ENCODE measurements around the gene CLASRP. TPM values are rescaled to one million over a fixed set of nuclear protein-coding genes. Genes with fewer than 3 reads are reported as not detected.
"Not testable (repeated sequence)": the region's sequence is repeated elsewhere in the genome, so short reads cannot be mapped to it uniquely, and the experiment has no call there.

Gene CLASRP, protein sequence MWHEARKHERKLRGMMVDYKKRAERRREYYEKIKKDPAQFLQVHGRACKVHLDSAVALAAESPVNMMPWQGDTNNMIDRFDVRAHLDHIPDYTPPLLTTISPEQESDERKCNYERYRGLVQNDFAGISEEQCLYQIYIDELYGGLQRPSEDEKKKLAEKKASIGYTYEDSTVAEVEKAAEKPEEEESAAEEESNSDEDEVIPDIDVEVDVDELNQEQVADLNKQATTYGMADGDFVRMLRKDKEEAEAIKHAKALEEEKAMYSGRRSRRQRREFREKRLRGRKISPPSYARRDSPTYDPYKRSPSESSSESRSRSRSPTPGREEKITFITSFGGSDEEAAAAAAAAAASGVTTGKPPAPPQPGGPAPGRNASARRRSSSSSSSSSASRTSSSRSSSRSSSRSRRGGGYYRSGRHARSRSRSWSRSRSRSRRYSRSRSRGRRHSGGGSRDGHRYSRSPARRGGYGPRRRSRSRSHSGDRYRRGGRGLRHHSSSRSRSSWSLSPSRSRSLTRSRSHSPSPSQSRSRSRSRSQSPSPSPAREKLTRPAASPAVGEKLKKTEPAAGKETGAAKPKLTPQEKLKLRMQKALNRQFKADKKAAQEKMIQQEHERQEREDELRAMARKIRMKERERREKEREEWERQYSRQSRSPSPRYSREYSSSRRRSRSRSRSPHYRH
- 90.9 and 94.1 TPM in 2 replicates for total RNA-seq

DNA sequence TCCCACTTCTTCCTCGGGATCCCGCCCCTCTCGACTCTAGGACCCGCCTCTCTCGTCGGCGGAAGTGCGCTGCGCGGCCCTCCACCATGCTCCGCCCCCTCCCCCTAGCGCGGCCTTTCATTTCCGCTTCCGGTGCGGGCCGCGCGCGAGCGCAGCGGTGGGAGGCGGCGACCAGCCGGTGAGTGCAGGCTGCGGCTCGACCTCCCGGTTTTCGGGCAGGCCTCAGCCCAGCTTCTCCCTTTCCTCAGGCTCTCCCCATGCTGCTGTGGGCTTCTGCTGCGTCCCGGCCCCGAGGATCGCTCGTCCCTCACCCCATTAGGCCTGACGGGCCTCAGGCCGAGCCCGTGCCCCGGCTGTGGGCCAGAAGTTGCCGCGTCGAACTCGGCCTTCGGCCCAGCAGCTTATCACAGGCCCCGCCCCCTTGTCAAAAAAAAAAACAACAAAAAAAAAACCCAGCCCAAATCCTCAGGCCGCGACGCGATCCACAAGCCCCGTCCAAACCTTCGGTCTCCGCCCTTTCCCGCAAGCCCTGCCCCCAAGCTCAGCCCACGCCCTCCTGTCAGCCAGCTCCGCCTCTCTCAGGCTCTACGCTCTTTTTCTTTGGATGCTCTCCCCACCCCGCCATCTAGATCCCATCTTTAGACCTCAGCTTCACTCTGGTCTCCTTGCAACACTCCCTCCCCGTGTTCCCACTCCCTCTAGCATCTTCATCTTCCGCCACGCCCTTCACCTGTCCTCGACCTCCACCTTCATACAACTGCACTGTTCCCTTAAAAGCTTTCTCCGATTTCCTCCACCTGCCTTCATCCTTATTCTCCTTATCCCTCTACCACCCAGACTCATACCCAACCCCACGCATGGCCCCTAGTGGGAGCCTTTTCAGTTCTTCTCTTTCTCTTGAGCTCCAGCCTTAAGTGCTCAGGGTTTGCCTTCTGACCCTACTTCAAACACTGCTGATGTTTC, at the start of gene CLASRP:
CLASRP (plus strand) TSS at position 115 of the 963 bp plus-strand sequence. CDS start 1,168 bp downstream, outside the sequence.
- intact Hi-C loops (cut with micrococcal nuclease), result loop anchor here (1.0 to 2.0 kb wide), 4 partner anchors 37 to 149 kb away; partner anchors contain the start of genes CLPTM1 and ZNF296

DNA sequence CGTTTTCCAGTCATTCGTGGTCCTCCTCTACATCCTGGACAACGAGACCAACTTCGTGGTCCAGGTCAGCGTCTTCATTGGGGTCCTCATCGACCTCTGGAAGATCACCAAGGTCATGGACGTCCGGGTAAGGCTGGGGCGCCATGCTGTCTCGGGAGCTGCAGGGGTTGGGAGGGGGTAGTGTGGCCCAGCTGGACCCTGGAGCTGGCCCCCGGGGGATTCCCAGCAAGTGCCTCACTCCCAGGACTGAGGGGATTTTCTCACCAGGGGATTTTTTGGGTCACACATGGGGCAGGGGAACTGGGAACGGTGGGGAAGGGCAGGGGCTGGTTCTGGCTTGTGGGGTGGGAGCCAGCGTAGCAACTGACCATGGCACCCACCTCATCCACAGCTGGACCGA, 48.4 kb upstream of the CLASRP start:
- intact Hi-C loops (cut with micrococcal nuclease), result loop anchor here (1.0 kb wide), 1 partner anchor 11 kb away; the partner anchor contains the start of gene RELB

DNA sequence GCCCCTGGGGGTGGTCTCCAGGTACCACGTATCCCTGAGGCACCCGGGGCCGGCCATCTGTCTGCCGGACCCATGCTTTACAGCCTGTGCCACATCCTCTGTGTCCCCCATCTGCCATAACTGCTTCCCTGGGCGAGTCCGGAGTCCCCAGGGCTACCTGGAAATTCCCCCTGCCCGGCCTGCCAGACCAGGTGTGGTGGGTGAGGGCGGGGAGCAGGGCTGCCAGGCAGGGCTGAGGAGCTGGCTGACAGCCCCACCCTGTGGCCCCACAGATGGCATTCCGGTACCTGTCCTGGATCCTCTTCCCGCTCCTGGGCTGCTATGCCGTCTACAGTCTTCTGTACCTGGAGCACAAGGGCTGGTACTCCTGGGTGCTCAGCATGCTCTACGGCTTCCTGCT, 47.9 kb upstream of the CLASRP start:
- intact Hi-C loops (cut with micrococcal nuclease), result loop anchor here (1.0 kb wide), 1 partner anchor 10 kb away; the partner anchor contains the start of gene RELB

DNA sequence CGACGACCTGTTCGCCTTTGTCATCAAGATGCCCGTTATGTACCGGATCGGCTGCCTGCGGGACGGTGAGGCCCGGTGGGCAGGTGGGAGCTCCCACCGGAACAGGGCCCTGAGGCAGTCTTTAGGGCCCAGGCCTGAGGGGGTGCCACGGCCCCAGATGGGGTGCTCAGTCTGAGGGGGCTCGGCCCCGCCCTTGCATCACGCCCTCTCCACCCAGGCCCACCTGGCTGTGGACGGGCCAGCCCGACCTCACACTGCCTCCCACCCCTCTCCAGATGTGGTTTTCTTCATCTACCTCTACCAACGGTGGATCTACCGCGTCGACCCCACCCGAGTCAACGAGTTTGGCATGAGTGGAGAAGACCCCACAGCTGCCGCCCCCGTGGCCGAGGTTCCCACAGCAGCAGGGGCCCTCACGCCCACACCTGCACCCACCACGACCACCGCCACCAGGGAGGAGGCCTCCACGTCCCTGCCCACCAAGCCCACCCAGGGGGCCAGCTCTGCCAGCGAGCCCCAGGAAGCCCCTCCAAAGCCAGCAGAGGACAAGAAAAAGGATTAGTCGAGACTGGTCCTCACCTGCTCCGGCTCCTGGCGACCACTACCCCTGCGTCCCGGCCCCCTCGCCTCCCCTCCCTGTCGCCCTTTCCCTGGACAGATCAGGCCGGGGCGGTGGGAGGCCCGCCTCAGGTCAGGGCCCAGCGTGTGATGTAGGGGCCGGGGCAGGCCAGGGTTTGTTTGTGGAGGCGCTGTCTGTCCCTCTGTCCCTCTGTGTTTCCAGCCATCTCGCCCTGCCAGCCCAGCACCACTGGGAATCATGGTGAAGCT, 46.3 kb upstream of the CLASRP start:
- intact Hi-C loops (cut with micrococcal nuclease), result no loop called here

DNA sequence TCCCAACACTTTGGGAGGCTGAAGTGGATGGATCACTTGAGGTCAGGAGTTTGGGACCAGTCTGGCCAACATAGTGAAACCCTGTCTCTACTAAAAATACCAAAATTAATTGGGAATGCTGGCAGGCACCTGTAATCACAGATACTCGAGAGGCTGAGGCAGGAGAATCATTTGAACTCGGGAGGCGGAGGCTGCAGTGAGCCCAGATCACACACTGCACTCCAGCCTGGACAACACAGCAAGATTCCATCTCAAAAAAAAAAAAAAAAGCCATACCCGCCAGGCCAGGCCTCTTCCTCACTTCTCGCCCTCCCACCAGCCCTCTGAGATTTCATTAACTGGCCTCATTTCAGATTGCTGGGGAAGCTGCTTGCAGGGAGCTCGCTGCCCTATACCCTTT, 45.3 kb upstream of the CLASRP start:
- intact Hi-C loops (cut with micrococcal nuclease), result no loop called here

DNA sequence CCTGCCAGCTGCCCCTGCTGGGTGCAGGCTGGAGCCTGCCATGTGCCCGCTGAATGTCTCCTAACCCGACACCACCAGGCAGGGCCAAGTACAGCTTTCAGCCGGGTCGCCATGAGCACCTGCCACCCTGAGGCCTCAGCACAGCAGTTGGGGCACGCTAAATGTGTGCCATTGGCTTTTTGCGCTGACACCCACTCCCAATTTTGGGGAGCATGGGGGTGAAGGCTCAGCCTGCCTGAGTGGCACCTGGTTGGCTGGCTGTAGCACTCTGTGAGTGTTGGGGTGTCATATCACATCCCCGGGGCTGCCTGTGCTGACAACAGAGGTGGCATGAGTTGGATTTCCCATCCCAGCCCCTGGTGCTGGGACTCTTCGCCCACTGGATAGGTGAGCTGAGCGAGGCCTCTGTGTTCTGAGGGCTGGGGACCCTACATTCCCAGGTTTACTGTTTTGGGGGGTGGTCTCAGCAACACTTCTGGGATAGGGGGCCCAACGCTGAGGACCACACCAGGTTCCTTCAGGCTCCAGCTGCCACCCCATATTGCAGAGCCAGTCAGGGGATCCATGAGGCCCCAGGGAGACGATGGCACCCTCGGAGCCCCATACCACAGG, 44.8 kb upstream of the CLASRP start:
- intact Hi-C loops (cut with micrococcal nuclease), result no loop called here

DNA sequence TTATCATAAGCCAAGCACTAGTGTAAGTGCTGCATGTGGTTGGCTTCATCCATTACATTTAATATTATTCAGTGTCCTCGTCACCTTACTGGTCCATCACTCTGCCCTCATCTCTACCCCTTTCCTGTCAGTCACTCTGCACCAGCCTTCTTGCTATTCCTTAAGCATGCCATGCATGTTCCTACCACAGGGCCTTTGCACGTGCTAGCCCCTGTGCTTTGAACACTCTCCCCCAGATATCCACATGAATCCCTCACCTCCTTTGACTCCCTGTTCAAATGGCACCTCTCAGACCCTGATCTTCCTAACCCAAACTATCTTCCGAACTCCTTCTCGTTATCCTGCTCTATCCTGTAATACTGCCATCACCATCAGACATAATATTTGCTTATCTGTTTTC, 40.8 kb upstream of the CLASRP start:
- intact Hi-C loops (cut with micrococcal nuclease), result no loop called here

DNA sequence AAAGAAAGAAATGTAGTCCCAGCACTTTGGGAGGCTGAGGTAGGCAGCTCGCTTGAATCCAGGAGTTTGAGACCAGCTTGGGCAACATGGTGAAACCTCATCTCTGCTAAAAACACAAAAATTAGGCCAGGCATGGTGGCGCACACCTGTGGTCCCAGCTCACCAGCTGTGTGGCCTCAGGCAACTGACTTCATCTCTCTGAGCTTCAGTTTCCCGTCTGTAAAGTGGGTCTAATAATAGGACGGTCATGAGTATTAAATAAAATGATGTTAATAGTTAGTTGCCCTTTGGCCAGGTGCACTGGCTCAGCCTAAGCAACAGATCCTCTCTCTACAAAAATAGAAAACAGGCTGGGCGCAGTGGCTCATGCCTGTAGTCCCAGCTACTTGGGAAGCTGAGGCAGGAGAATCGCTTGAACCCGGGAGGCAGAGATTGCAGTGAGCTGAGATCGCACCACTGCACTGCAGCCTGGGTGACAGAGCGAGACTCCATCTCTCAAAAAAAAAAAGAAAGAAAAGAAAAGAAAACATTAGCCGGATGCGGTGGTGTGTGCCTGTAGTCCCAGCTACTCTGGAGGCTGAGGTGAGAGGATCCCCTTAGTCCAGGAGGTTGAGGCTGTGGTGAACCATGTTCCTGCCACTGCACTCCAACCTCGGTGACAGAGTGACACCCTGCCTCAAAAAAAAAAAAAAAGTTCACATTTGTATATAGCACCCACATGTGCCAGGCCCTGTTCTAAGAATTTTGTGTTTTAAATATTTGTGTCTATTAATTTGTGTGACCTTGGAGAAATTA, 39.5 kb upstream of the CLASRP start:
- intact Hi-C loops (cut with micrococcal nuclease), result not testable (repeated sequence)

DNA sequence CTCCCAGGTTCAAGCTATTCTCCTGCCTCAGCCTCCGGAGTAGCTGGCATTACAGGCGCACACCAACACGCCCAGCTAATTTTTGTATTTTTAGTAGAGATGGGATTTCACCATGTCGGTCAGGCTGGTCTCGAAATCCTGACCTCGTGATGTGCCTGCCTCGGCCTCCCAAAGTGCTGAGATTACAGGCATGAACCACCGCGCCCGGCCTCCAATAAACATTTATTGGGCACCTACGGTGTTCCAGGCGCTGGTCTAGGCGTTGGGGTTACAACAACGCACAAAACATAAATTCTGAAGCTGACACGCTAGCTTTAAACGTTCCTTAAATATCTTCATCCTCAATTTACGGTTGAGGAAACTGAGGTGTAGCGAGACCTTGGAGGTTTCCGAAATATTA, 38.2 kb upstream of the CLASRP start:
- intact Hi-C loops (cut with micrococcal nuclease), result loop anchor here (1.0 to 5.0 kb wide), 3 partner anchors 10 to 1498 kb away; partner anchors contain the start of genes PHLDB3 and PPP1R37

DNA sequence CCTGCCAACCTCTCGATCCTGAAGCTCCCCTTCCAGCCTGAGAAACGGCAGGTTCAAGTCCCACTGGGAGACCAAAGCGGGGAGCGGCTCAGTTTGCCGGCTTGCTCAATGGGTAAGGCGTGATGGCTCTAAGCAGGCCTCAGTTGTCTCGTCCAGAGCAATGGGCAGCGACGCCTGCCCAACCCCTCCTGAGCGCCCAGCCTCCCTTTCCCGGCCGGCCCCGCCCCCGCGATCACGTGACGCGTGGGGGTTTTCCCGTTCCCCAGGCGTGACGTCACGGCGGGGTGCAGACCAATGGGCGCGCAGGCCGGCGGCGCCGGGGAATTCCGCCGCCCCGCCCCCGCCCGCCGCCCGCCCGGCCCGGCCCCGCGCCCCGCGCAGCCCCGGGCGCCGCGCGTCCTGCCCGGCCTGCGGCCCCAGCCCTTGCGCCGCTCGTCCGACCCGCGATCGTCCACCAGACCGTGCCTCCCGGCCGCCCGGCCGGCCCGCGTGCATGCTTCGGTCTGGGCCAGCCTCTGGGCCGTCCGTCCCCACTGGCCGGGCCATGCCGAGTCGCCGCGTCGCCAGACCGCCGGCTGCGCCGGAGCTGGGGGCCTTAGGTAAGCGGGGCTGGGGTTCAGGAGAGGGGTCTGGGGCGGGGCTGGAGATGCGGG, 37.6 kb upstream of the CLASRP start, which contains the start of gene RELB:
RELB (plus strand) TSS at position 378 of the 653 bp plus-strand sequence; CDS start at position 494, 116 bp downstream.
- intact Hi-C loops (cut with micrococcal nuclease), result loop anchor here (1.0 to 5.0 kb wide), 3 partner anchors 11 to 1499 kb away; partner anchors contain the start of genes PHLDB3 and PPP1R37

DNA sequence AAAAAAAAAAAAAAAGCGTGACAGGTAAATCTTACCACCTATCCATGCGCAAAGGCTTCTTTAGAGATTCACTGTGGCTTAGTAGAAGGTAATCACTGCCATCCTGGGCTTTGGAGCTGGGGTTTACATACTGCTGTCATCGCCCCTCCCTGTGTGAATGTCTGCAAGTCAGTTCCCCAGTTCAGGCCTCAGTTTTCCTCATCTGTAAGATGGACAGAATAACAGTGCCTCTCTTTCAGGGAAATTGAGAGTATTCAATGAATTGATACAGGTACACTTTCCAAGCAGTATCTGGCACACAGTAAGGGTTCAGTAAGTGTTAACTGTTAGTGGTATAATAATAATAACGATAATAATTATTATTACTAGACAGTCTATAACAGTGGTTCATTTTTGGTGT, 35.4 kb upstream of the CLASRP start:
- intact Hi-C loops (cut with micrococcal nuclease), result loop anchor here (2.0 to 5.0 kb wide), 3 partner anchors 89 to 1501 kb away; partner anchors contain the start of genes PHLDB3 and PPP1R37

DNA sequence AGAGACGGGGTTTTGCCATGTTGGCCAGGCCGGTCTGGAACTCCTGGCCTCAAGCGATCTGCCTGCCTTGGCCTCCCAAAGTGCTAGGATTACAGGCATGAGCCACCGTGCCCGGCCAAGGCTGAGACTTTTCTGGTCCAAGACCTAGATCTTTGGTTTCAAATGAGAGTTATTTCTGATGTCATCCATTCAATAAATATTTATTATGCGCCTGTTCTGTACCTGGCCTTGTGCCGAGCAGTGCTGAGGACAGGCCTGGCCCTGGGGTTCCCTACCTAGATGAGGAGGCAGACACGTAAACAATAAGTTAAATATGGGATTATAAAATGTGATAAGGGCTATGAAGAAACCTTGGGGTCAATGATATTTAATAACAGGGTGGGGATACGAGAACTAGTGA, 33.1 kb upstream of the CLASRP start:
- intact Hi-C loops (cut with micrococcal nuclease), result no loop called here

DNA sequence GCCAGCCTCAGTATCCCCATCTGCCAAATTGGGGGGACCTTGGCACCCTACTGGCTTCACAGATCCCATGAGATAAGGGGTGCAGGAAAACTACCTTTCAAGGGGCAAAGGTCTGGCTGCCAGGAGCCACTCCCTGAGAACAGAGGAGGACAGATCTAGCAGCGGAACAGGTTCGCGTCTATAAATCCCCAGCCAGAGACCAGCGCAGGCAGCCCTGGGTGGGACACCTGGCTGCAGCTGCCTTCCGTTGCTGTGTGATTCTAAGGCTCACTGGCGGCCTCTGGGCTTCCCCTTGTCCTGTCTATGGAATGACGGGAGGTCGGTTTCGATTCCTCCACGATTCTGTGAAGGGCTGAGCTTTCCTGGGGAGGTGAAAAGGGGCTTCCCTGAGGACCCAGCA, 30.3 kb upstream of the CLASRP start:
- intact Hi-C loops (cut with micrococcal nuclease), result no loop called here

DNA sequence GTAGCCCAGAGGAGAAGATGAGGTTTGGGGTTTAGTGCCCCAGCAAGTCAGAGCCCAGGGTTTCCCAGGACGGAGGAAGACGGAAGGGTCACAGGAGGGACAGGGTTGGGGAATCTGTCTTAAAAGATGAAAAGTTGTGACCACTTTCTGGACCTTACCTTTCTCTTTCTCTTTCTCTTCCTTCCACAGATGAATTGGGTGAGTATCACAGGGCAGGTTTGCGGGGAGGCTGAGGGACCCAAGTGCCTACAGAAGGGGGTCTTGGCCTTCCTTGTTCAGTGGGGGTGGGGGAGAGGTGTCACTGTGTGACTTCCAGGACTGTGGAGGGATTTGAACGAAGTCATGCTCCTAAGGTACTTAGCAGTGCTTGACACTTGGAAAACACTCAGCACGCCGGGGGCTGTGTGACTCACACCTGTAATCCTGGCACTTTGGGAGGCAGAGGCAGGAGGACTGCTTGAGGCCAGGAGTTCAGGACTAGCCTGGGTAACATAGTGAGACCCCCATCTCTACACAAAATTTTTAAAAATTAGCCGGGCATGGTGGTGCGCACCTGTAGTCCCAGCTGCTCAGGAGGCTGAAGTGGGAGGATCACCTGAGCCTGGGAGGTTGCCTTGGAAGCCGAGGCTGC, 29.1 kb upstream of the CLASRP start:
- intact Hi-C loops (cut with micrococcal nuclease), result no loop called here

DNA sequence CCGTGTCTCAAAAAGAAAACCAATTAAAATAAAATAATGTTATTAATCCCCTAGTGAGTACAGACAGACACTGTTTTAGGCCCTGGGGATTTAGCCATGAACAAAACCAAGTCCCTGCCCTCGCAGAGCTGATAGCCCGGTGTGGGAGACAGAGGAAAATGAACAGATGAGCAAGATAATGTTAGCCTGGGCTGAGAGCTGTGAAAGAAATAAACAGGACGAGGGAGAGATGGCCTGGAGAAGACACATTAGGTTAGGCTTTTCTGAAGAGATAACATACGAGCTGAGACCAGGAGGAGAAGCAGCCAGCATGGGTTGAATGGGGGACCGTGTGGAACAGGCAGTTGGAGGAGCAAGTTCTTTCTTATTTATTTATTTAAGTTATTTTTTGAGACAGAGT, 28.5 kb upstream of the CLASRP start:
- intact Hi-C loops (cut with micrococcal nuclease), result no loop called here

DNA sequence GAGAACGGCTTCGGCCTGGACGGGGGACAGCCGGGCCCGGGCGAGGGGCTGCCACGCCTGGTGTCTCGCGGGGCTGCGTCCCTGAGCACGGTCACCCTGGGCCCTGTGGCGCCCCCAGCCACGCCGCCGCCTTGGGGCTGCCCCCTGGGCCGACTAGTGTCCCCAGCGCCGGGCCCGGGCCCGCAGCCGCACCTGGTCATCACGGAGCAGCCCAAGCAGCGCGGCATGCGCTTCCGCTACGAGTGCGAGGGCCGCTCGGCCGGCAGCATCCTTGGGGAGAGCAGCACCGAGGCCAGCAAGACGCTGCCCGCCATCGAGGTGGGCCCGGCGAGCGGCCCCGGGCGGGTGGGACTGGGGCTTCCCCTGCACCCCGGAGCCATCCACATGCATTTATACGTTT, 26.9 kb upstream of the CLASRP start:
- intact Hi-C loops (cut with micrococcal nuclease), result no loop called here

Data from T-helper 2 cell treated with Interferon-gamma antibody and Interleukin-4, amounts not matched to agents 100 ng/mL and 5 ng/mL, for 36 hours (primary cell).